ENCODE measurements around the gene CUX1.

Gene CUX1

GRCh38 chr7:102096012-102096332 is 278.5 kb downstream of the CUX1 start:
- TF ChIP-seq RAD21 (IDR thresholded peaks at IDR 0.05; ENCODE audit: low read depth) = no peak
- no peak for TF ChIP-seq TCF12 (IDR thresholded peaks at IDR 0.05; ENCODE audit: low read depth)
- TF ChIP-seq TAF1 (IDR thresholded peaks at IDR 0.05; ENCODE audit: low read depth) = no peak
- TF ChIP-seq EGR1 (IDR thresholded peaks at IDR 0.05) = no peak
- TF ChIP-seq YY1 (IDR thresholded peaks at IDR 0.05; ENCODE audit: low read depth) = no peak
- no peak for TF ChIP-seq USF1 (IDR thresholded peaks at IDR 0.05)
- no peak for TF ChIP-seq TEAD4 (IDR thresholded peaks at IDR 0.05)
- no peak for TF ChIP-seq MAX (IDR thresholded peaks at IDR 0.05)
- TF ChIP-seq ZBTB7A (IDR thresholded peaks at IDR 0.05; ENCODE audit: low read depth) = no peak
- TF ChIP-seq EP300 (IDR thresholded peaks at IDR 0.05; ENCODE audit: borderline replicate concordance) = no peak
- no peak for TF ChIP-seq CREB1 (IDR thresholded peaks at IDR 0.05; ENCODE audit: low read depth)
- TF ChIP-seq FOXM1 (IDR thresholded peaks at IDR 0.05; ENCODE audit: borderline replicate concordance, low read depth) = no peak
- no peak for TF ChIP-seq CEBPB (IDR thresholded peaks at IDR 0.05)
- TF ChIP-seq NFIC (IDR thresholded peaks at IDR 0.05) = no peak
- no peak for TF ChIP-seq REST (IDR thresholded peaks at IDR 0.05; ENCODE audit: low read depth)

GRCh38 chr7:102096706-102097427 is 279.4 kb downstream of the CUX1 start:
- no peak for TF ChIP-seq MAX (IDR thresholded peaks at IDR 0.05)

GRCh38 chr7:102097601-102098161 is 280.3 kb downstream of the CUX1 start:
- TF ChIP-seq MAX (IDR thresholded peaks at IDR 0.05) = no peak
- TF ChIP-seq REST (IDR thresholded peaks at IDR 0.05; ENCODE audit: low read depth) = no peak
- TF ChIP-seq NFIC (IDR thresholded peaks at IDR 0.05) = no peak
- TF ChIP-seq RAD21 (IDR thresholded peaks at IDR 0.05; ENCODE audit: low read depth) = no peak
- TF ChIP-seq TAF1 (IDR thresholded peaks at IDR 0.05; ENCODE audit: low read depth) = no peak
- TF ChIP-seq TEAD4 (IDR thresholded peaks at IDR 0.05) = no peak
- TF ChIP-seq EP300 (IDR thresholded peaks at IDR 0.05; ENCODE audit: borderline replicate concordance) = no peak
- TF ChIP-seq FOXM1 (IDR thresholded peaks at IDR 0.05; ENCODE audit: borderline replicate concordance, low read depth) = no peak
- TF ChIP-seq TCF12 (IDR thresholded peaks at IDR 0.05; ENCODE audit: low read depth) = no peak
- TF ChIP-seq CEBPB (IDR thresholded peaks at IDR 0.05) = no peak
- TF ChIP-seq ZBTB7A (IDR thresholded peaks at IDR 0.05; ENCODE audit: low read depth) = no peak
- TF ChIP-seq USF1 (IDR thresholded peaks at IDR 0.05) = no peak
- TF ChIP-seq YY1 (IDR thresholded peaks at IDR 0.05; ENCODE audit: low read depth) = no peak
- TF ChIP-seq EGR1 (IDR thresholded peaks at IDR 0.05) = no peak
- no peak for TF ChIP-seq CREB1 (IDR thresholded peaks at IDR 0.05; ENCODE audit: low read depth)

GRCh38 chr7:102098986-102099385 is 281.6 kb downstream of the CUX1 start:
- TF ChIP-seq ZBTB7A (IDR thresholded peaks at IDR 0.05; ENCODE audit: low read depth) = no peak
- TF ChIP-seq TCF12 (IDR thresholded peaks at IDR 0.05; ENCODE audit: low read depth) = no peak
- TF ChIP-seq REST (IDR thresholded peaks at IDR 0.05; ENCODE audit: low read depth) = no peak
- TF ChIP-seq FOXM1 (IDR thresholded peaks at IDR 0.05; ENCODE audit: borderline replicate concordance, low read depth) = no peak
- TF ChIP-seq EP300 (IDR thresholded peaks at IDR 0.05; ENCODE audit: borderline replicate concordance) = no peak
- TF ChIP-seq CEBPB (IDR thresholded peaks at IDR 0.05) = no peak
- TF ChIP-seq RAD21 (IDR thresholded peaks at IDR 0.05; ENCODE audit: low read depth) = no peak
- TF ChIP-seq YY1 (IDR thresholded peaks at IDR 0.05; ENCODE audit: low read depth) = no peak
